HG02943 (cell line): Measurements from ENCODE around the gene DEDD.

Source experiments
- ATAC-seq: cut with Tn5 transposase; IDR thresholded peaks from one replicate; pipeline ENCODE4 v1.9.1; 2021; ENCODE audit warnings: mild to moderate bottlenecking, low read depth, moderate library complexity; ENCODE audit not compliant: unreplicated experiment

The DEDD gene

DNA sequence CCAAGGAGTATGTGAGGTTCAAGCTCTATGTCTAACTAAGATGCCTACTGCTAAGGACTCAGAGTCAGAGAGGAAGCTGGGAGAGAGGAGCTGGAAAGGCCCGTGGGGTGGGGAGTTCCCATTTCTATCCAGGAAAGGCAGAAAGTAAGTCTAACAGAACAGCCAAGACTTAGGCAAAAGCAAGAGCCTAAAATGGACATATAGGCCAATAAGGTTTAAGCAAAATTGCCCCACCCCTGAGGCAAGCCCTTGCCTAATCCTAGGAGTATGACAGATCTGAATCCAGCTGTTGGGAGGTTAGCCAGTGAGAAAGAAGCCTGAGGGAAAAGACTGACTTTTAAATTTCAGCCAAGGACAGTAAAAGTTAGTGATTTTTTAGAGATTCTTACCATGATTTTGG lies 35.9 kb downstream of the DEDD start:
- no peak for ATAC-seq

DNA sequence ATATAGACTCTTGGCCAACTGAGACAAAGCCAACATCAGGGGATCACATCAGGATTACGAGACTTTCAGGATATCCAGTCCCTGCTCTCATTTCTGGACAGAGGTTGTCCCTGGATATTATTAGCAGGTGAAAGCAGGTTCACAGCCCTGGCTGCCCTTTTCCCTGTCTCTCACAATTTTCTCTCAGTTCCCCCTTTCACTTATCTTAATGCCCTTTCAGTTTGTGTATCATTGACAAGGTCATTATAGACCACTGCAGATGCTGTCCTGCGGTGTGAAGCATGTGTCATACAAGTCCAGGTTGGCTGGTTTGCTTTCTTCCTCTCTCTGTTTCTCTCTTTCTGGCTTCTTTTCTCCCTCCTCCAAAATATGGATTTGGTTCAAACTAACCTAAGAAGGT lies 36.5 kb downstream of the DEDD start:
- ATAC-seq: no peak

DNA sequence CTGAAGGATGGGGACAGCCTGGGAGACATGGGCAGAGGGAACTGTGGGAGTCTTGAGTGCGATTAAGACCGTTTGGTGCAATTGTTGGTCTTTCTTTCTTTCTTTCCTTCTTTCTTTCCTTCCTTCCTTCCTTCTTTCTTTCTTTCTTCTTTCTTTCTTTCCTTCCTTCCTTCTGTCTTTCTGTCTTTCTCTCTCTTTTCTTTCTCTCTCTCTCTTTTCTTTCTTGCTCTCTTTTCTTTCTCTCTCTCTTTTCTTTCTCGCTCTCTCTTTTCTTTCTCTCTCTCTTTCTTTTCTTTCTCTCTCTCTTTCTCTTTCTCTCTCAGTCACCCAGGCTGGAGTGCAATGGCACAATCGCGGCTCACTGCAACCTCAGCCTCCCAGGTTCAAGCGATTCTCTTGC lies 37.2 kb downstream of the DEDD start:
- no peak for ATAC-seq

DNA sequence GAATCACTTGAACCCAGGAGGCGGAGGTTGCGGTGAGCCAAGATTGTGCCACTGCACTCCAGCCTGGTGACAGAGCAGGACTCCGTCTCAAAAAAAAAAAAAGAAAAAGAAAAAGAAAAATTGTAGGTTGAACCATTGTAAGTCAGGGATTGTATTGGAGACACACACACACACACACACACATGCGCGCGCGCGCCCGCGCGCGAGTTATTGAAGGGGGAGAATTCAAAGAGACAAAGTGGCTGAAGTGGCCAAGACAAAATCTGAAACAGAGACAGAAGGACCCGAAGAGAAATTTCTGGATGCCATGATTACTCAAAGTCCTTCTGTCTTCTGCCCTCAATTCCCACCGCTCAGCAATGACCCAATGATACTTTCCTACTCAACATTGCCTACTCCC lies 38.0 kb downstream of the DEDD start:
- ATAC-seq: no peak

- ATAC-seq: no peak
These were observed 39.8 kb downstream of the DEDD start for GRCh38 chr1:161092621-161093028.

DNA sequence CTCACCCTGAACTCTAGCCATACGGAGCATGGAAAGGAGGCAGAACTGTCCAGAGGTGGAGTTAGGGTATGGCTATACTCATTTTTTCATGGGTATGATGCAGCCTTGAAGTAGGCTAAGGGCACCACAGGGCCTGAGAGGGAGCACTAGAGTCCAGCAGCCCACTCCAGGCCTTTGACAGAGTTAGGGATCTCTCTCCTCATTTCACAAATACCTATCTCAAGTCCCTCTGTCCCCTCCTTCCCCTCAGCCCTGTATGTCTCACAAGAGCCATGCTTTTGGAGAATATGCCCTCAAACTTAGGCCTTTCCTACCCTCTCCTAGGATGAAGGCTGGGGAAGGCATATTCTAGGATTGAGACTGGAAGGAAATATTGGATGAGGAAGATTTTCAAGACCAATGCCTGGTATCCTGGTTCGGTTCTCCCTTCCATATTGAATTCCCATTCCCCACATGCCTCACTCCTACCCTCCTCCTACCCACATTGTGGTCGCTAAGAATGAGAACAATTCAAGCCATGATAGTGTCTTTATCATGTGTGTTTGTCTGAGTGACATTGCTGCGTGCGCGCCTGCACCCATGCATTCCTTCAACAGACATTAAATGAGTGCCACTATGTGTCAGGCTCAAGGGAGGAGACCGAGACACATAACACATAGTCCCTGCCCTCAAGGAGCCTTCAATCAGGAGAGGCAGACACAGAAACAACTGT lies 40.5 kb downstream of the DEDD start:
- no peak for ATAC-seq

GRCh38 chr1:161091093-161091492 lies 41.4 kb downstream of the DEDD start:
- ATAC-seq: no peak

DNA sequence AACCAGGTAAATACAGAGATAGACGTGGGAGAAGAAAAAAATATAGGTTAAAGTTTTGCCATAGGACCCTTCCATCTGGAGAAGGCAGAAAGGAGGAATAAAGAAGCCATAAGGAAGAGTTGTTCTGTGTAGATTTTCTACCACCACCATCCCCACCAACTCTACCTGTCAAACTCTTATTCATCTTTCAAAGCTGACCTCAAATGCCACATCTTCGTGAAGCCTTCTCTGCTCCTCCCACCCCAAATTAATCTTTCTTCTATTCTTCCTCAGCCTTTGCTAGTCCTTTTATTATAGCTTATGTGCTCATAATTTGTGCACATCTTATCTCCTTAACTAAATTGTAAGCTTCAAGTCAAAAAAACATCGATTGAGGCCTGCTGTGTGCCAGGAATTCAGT lies 41.9 kb downstream of the DEDD start:
- ATAC-seq: no peak

GRCh38 chr1:161089938-161090337 lies 42.5 kb downstream of the DEDD start:
- no peak for ATAC-seq

GRCh38 chr1:161089251-161089924 lies 43.1 kb downstream of the DEDD start, which contains the start of gene NECTIN4:
Gene NECTIN4, minus strand, starts transcription at chr1:161089558. Its CDS starts 262 bp downstream, at chr1:161089296.
- ATAC-seq: no peak

GRCh38 chr1:161088587-161089110 lies 43.8 kb downstream of the DEDD start:
- ATAC-seq: no peak

DNA sequence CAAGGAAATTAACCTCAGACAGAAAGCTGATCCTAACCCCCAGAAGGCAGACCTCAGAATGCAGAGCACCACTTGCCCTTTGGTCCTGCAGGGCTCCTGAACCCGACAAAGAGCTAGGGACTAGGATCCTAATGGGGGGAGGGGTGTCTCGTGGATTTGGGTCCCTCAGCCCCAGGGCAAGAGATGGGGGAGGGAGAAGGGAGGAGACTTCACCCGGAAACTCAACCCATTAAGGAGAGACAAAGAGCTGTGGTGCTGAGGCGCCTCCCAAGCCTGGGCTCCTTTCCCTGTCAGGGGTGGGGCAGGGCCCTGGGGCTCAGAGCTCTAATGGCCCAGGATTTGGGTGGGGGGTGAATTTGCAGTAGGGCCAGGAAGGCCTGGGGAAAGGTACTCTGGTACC lies 46.0 kb downstream of the DEDD start:
- no peak for ATAC-seq

- ATAC-seq: no peak
These were observed 47.3 kb downstream of the DEDD start for GRCh38 chr1:161085165-161085564.

DNA sequence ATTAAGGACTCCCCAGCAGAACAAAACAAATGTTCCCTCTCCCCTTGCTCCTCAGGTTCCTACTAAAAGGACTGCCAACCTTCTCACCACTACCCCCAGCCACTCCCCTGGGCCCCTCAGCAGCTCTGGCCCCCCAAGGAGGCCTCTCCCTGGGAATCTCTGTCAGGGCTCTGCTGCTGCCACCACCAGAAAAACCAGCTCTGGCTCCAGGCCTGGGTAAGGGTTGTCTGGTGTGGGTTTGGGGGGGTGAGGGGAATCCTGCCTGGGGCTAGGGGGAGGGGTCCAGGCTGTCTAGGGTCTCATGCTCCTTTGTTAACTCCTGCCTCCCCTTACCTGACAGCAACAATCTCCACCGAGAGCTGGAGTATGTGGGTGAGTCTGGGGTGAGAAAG lies 47.9 kb downstream of the DEDD start:
- ATAC-seq: no peak

GRCh38 chr1:161083748-161084596 lies 48.5 kb downstream of the DEDD start:
- ATAC-seq: no peak

- ATAC-seq: no peak
These were observed 49.3 kb downstream of the DEDD start for GRCh38 chr1:161082996-161083747.

DNA sequence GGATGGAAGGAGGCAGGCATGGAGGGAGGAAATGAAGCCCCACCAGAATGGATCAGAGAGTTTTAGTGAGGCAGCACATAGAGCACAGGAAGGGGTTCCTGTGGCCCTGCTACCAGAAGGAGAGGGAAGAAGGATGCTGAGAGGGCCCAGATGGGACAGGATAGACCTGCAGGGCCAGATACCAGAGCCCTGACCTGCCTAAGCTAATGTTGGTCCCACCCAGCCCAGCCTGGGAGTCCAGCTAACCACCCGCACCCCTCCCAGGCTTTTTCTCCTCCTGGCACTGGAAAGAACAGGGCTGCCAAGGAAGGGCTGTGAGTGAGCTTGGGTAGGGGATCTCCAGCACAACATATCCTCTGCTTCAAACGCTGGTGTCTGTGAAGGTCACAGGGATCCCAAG lies 50.0 kb downstream of the DEDD start:
- no peak for ATAC-seq

DNA sequence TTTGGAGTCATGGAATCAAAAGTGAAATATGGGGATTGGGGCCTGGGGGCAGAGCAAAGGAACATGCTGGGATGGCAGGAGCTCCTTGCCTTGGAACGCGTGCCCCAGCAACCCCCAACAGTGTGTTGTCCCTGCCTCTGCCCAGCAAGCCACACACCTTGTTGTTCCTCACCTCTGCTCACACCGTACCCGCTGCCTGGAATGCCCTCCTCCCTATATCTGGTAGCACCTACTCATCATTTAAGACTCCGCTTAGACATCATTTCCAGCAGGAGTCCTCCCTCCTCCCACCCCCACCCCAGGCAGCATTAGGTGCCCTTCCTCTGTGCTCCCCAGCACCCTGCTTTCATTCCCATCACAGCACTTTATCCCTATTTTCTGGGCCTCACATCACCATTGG lies 50.9 kb downstream of the DEDD start:
- ATAC-seq: no peak

GRCh38 chr1:161080441-161081405 lies 51.7 kb downstream of the DEDD start:
- no peak for ATAC-seq
